K562 (cell line): ENCODE results near the gene GPALPP1. TPM values are rescaled to one million over a fixed set of nuclear protein-coding genes. Genes with fewer than 3 reads are reported as not detected.

Source experiments
- ATAC-seq: fragments of 200-7000 bp; cut with Tn5 transposase; 3 replicates; pipeline ENCODE4 v1.9.1; 2020; ENCODE audit warnings: moderate library complexity
- BruUV-seq: library from RNA; stranded (reverse); fragments of 400-500 nt; replicated peaks from 2 replicates; lab custom pipeline; 2021; lab: Mats Ljungman, UMichigan
- CTCF ChIA-PET: fragments of 300-600 bp; formaldehyde crosslinking; extraction: SDS; loops from one replicate; lab custom pipeline; 2021; ENCODE audit warnings: low intra/inter-chr PET ratio; lab: Yijun Ruan, JAX
- POLR2A ChIA-PET: fragments of 300-600, 350-650 bp; sonication (Branson Sonifier 250); formaldehyde crosslinking; extraction: SDS; loops from one replicate; lab custom pipeline; 2021; ENCODE audit warnings: antibody characterized with exemption, inconsistent platforms; lab: Yijun Ruan, JAX
- DNase-seq, 4 experiments: peaks; one replicate each; pipeline versions ENCODE4 v3.0.0 to v3.0.0-alpha.2; 2011 to 2018; ENCODE audit warnings: low spot score in 3 of 4, mixed read lengths in 3 of 4; ENCODE audit errors: extremely low read depth in 1 of 4
- FAIRE-seq: peaks from 2 replicates; lab custom pipeline; 2011; peaks lifted over from hg19 to GRCh38; lab: Jason Lieb, UNC
- H2AFZ ChIP-seq: 2 replicates; pipeline ENCODE4 v1.6.0; 2011; ENCODE audit warnings: low read depth, low read length, control low read depth, inconsistent platforms
- H3K27ac ChIP-seq: fragments of 200-600 bp; 3 replicates; pipeline ENCODE4 v1.8.0; 2011; ENCODE audit warnings: low read depth, mild to moderate bottlenecking, control low read depth, inconsistent platforms, low read length, moderate library complexity, mixed read lengths; ENCODE audit errors: extremely low read depth
- H3K27me3 ChIP-seq, 2 experiments: fragments of 300-600 bp in 1 of 2; 2 replicates in 1 of 2; 3 replicates in 1 of 2; pipeline versions ENCODE4 v1.6.0 to v1.8.0; 2011; ENCODE audit warnings: inconsistent platforms in 2 of 2, low read length in 2 of 2, mild to moderate bottlenecking in 1 of 2, mixed read lengths in 1 of 2, moderate library complexity in 1 of 2; ENCODE audit not compliant: control insufficient read depth in 2 of 2, insufficient read depth in 2 of 2
- H3K36me3 ChIP-seq: fragments of 300-600 bp; 3 replicates; pipeline ENCODE4 v1.8.0; 2011; ENCODE audit warnings: mild to moderate bottlenecking, low read length, inconsistent platforms; ENCODE audit not compliant: control insufficient read depth, insufficient read depth
- H3K4me1 ChIP-seq, 2 experiments: fragments of 200-600 bp in 1 of 2; replicated peaks in 1 of 2; 2 replicates in 1 of 2; 3 replicates in 1 of 2; pipeline versions ENCODE4 v1.5.1 to v1.8.0; 2011; ENCODE audit warnings: inconsistent platforms in 2 of 2, low read length in 2 of 2, mild to moderate bottlenecking in 1 of 2, mixed read lengths in 1 of 2, moderate library complexity in 1 of 2; ENCODE audit not compliant: control insufficient read depth in 2 of 2, insufficient read depth in 2 of 2
- H3K4me2 ChIP-seq: 2 replicates; pipeline ENCODE4 v1.6.1; 2011; ENCODE audit warnings: low read length, control low read depth, inconsistent platforms, mixed read lengths; ENCODE audit not compliant: insufficient read depth
- H3K4me3 ChIP-seq: fragments of 200-600 bp; sonication (generic), shearing (Covaris generic); 2 replicates; pipeline ENCODE4 v1.5.1; 2016; ENCODE audit warnings: control low read depth, inconsistent platforms
- H3K79me2 ChIP-seq: fragments of 200-600 bp; 3 replicates; pipeline ENCODE4 v1.8.0; 2011; ENCODE audit warnings: low read length, inconsistent platforms; ENCODE audit not compliant: control insufficient read depth, insufficient read depth
- H3K9ac ChIP-seq, 2 experiments: 2 replicates each; pipeline versions ENCODE4 v1.6.0 to v1.6.1; 2011; ENCODE audit warnings: low read depth in 2 of 2, low read length in 2 of 2, control low read depth in 1 of 2, inconsistent platforms in 1 of 2, mild to moderate bottlenecking in 1 of 2, mixed read lengths in 1 of 2; ENCODE audit not compliant: insufficient read depth in 1 of 2
- H3K9me1 ChIP-seq: one replicate; pipeline ENCODE4 v1.6.0; 2011; ENCODE audit warnings: inconsistent platforms, mild to moderate bottlenecking, low read length, moderate library complexity; ENCODE audit not compliant: control insufficient read depth, insufficient read depth
- H3K9me3 ChIP-seq: replicated peaks from 2 replicates; pipeline ENCODE4 v1.5.1; 2011; ENCODE audit warnings: low read depth, low read length, inconsistent platforms; ENCODE audit not compliant: control insufficient read depth, insufficient read depth
- H4K20me1 ChIP-seq: replicated peaks from 2 replicates; pipeline ENCODE4 v1.6.1; 2011; ENCODE audit warnings: low read length, inconsistent platforms, mixed read lengths; ENCODE audit not compliant: control insufficient read depth, insufficient read depth
- CREBBP ChIP-seq: IDR thresholded peaks from one replicate; pipeline ENCODE4 v1.6.1; 2012; ENCODE audit warnings: low read depth, mild to moderate bottlenecking, control low read depth, inconsistent platforms, low read length
- GTF2A2 ChIP-seq: IDR thresholded peaks from 2 replicates; pipeline ENCODE4 v1.6.1; 2016; ENCODE audit warnings: mild to moderate bottlenecking, missing genetic modification characterization, missing compliant biosample characterization
- RBM14 ChIP-seq: fragments of 200-400 bp; formaldehyde crosslinking; IDR thresholded peaks from 2 replicates; pipeline ENCODE4 v1.6.1; 2018; ENCODE audit warnings: low read depth, mild to moderate bottlenecking, low read length, moderate library complexity, borderline replicate concordance; ENCODE audit not compliant: insufficient read depth
- SRSF7 ChIP-seq: fragments of 200-400 bp; formaldehyde crosslinking; optimal IDR thresholded peaks from 2 replicates; pipeline ENCODE3; 2017; ENCODE audit warnings: mild to moderate bottlenecking, low read depth, low read length
- STAT5A ChIP-seq: IDR thresholded peaks from 2 replicates; pipeline ENCODE4 v1.6.1; 2012; ENCODE audit warnings: low read length, inconsistent platforms, borderline replicate concordance
- TCF7L2 ChIP-seq: fragments of 150-350 bp; IDR thresholded peaks from 2 replicates; pipeline ENCODE4 v1.6.1; 2016; ENCODE audit warnings: low read depth, mild to moderate bottlenecking, low read length, moderate library complexity
- ZNF75A ChIP-seq: fragments of 450-650 bp; formaldehyde crosslinking; IDR thresholded peaks from 2 replicates; pipeline ENCODE4 v1.4.0; 2020; ENCODE audit warnings: mild to moderate bottlenecking
- WGBS: fragments of 100-300 bp; shearing (Covaris generic); methylation state at CpG from one replicate; pipeline ENCODE4 v1.1.6; 2016; ENCODE audit warnings: low coverage, mixed read lengths; ENCODE audit not compliant: insufficient coverage; ENCODE audit errors: missing lambda C conversion rate; 5-methylcytosine and 5-hydroxymethylcytosine counted together
- in situ Hi-C: fragments of 300-500 bp; cut with MboI; formaldehyde crosslinking; loops from 4 replicates; pipeline ENCODE4 v1.15.0; 2018; ENCODE audit warnings: inconsistent platforms, mixed read lengths
- intact Hi-C: fragments of 100-400 bp; cut with micrococcal nuclease; formaldehyde crosslinking; loops from 2 replicates; pipeline ENCODE4 v1.14.2; 2022
- polyA plus RNA-seq, 8 experiments: library from polyadenylated mRNA; depleted of rRNA in 4 of 8; stranded (reverse) in 5 of 8; unstranded in 3 of 8; fragments of >200 nt; fragmentation: Nextera tagmentation in 2 of 8; fragmentation: Illumina TruSeq in 1 of 8; extraction: Ambion mirVana in 2 of 8; extraction: Trizol in 1 of 8; gene quantifications; 2 replicates each; pipeline versions ENCODE4 v1.2.1 to v1.2.3, GENCODE V29; 2011 to 2014; ENCODE audit warnings: inconsistent platforms in 1 of 8, missing spikeins in 1 of 8
- total RNA-seq, 7 experiments: library from RNA; depleted of rRNA in 6 of 7; stranded (reverse); fragments of >200 nt in 6 of 7; fragmentation: Illumina TruSeq in 2 of 7; extraction: Trizol in 2 of 7; gene quantifications; 2 replicates each; pipeline versions ENCODE4 v1.2.1 to v1.2.3, GENCODE V29; 2011 to 2021; ENCODE audit warnings: low replicate concordance in 1 of 7
- TF ChIP-seq, protein P1 (sequence below): sonication (generic); formaldehyde crosslinking; IDR thresholded peaks from 2 replicates; pipeline ENCODE4 v1.8.0; 2023; ENCODE audit warnings: missing genetic modification reagents, mild to moderate bottlenecking, borderline replicate concordance
- TF ChIP-seq, protein P2 (sequence below): fragments of 450-650 bp; formaldehyde crosslinking; IDR thresholded peaks from 2 replicates; pipeline ENCODE4 v1.4.0; 2020; ENCODE audit warnings: mild to moderate bottlenecking, moderate library complexity
- TF ChIP-seq, protein P3 (sequence below): fragments of 450-650 bp; IDR thresholded peaks from 2 replicates; pipeline ENCODE4 v1.6.1; 2014; ENCODE audit warnings: low read depth, mild to moderate bottlenecking, moderate library complexity, borderline replicate concordance
- TF ChIP-seq, protein P4 (sequence below): sonication (generic); IDR thresholded peaks from 2 replicates; pipeline ENCODE4 v1.6.1; 2016

GPALPP1 gene
- total and polyA plus RNA-seq, 9 of the 15 experiments (the other 6 are each of a cell fraction or from before 2014, with no cell fraction given) = 8.1 to 22.3 (median 18.5) TPM

DNA sequence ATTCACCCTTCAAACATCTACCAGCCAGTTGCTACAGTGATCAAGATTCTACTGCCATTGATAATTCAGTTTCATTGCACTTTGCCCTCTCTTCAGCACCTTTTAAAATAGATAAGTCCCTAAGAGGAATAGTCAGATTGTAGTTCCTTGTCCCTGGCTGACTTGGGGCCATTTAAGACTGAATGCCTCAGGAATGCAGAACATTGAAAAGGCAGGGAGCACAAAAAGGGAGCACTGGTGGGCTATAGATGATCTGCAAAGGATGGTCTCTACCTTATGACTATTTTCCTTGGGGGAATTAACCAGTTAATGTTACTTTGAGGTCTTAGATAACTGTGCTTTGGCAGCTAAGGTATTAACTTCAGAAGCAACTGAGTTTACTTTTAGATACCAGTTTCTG lies 46.9 kb downstream of the GPALPP1 start (continued):
- TF ChIP-seq, protein P1, sequence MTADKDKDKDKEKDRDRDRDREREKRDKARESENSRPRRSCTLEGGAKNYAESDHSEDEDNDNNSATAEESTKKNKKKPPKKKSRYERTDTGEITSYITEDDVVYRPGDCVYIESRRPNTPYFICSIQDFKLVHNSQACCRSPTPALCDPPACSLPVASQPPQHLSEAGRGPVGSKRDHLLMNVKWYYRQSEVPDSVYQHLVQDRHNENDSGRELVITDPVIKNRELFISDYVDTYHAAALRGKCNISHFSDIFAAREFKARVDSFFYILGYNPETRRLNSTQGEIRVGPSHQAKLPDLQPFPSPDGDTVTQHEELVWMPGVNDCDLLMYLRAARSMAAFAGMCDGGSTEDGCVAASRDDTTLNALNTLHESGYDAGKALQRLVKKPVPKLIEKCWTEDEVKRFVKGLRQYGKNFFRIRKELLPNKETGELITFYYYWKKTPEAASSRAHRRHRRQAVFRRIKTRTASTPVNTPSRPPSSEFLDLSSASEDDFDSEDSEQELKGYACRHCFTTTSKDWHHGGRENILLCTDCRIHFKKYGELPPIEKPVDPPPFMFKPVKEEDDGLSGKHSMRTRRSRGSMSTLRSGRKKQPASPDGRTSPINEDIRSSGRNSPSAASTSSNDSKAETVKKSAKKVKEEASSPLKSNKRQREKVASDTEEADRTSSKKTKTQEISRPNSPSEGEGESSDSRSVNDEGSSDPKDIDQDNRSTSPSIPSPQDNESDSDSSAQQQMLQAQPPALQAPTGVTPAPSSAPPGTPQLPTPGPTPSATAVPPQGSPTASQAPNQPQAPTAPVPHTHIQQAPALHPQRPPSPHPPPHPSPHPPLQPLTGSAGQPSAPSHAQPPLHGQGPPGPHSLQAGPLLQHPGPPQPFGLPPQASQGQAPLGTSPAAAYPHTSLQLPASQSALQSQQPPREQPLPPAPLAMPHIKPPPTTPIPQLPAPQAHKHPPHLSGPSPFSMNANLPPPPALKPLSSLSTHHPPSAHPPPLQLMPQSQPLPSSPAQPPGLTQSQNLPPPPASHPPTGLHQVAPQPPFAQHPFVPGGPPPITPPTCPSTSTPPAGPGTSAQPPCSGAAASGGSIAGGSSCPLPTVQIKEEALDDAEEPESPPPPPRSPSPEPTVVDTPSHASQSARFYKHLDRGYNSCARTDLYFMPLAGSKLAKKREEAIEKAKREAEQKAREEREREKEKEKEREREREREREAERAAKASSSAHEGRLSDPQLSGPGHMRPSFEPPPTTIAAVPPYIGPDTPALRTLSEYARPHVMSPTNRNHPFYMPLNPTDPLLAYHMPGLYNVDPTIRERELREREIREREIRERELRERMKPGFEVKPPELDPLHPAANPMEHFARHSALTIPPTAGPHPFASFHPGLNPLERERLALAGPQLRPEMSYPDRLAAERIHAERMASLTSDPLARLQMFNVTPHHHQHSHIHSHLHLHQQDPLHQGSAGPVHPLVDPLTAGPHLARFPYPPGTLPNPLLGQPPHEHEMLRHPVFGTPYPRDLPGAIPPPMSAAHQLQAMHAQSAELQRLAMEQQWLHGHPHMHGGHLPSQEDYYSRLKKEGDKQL (CRISPR knock-in tag) = no peak
- TF ChIP-seq GTF2A2 (tag) = no peak

DNA sequence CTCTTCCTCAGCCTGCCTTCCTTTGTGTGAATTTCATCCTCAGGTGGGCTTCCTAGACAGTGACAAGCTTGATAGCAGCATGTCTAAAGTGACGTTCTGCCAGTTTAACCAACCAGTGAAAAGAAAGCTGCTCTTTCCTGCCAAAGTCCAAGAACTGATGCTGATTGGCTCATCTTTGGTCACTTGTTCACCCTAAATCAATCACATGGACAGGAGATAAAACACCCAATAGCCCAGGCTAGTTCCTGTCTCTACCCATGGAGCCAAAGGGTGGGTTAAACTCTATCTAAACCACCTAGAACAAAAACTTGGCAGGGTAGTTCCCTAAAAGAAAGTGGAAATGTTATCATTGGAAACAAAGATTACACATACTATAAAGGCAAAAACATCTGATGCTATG lies 50.8 kb downstream of the GPALPP1 start:
- no peaks in the 10 kb centered on the region for H3K9me3 ChIP-seq
- no peaks in the 10 kb centered on the region for H4K20me1 ChIP-seq
- H3K27ac ChIP-seq = no peak overlapping the region
- BruUV-seq = no TSS peak
- no peaks in the 10 kb centered on the region for H3K27me3 ChIP-seq
- H3K4me2 ChIP-seq = no peak overlapping the region
- H2AFZ ChIP-seq = no peak overlapping the region
- POLR2A ChIA-PET = no interaction called here
- peaks cover 0 to 4% of the 10 kb centered on the region in 2 experiments; a peak in 2 of 5 replicates for H3K4me1 ChIP-seq
- no peaks in the 10 kb centered on the region for H3K36me3 ChIP-seq
- H3K4me3 ChIP-seq = no peak overlapping the region
- no peaks in the 10 kb centered on the region for H3K79me2 ChIP-seq
- WGBS = 17% methylated on average over 1 of the region's 1 CpG
- intact Hi-C loops (no loop called here), in situ Hi-C loops (no loop called here)
- CTCF ChIA-PET = no interaction called here
- ATAC-seq (no peak), DNase-seq (no peak), FAIRE-seq (no peak)
- H3K9me1 ChIP-seq = no peaks in the 10 kb centered on the region
- H3K9ac ChIP-seq = no peak overlapping the region
- TF ChIP-seq, protein P2, sequence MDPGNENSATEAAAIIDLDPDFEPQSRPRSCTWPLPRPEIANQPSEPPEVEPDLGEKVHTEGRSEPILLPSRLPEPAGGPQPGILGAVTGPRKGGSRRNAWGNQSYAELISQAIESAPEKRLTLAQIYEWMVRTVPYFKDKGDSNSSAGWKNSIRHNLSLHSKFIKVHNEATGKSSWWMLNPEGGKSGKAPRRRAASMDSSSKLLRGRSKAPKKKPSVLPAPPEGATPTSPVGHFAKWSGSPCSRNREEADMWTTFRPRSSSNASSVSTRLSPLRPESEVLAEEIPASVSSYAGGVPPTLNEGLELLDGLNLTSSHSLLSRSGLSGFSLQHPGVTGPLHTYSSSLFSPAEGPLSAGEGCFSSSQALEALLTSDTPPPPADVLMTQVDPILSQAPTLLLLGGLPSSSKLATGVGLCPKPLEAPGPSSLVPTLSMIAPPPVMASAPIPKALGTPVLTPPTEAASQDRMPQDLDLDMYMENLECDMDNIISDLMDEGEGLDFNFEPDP = no peak
- no peak for TF ChIP-seq CREBBP
- TF ChIP-seq, protein P3, sequence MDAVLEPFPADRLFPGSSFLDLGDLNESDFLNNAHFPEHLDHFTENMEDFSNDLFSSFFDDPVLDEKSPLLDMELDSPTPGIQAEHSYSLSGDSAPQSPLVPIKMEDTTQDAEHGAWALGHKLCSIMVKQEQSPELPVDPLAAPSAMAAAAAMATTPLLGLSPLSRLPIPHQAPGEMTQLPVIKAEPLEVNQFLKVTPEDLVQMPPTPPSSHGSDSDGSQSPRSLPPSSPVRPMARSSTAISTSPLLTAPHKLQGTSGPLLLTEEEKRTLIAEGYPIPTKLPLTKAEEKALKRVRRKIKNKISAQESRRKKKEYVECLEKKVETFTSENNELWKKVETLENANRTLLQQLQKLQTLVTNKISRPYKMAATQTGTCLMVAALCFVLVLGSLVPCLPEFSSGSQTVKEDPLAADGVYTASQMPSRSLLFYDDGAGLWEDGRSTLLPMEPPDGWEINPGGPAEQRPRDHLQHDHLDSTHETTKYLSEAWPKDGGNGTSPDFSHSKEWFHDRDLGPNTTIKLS = no peak
- no peak for TF ChIP-seq TCF7L2
- no peak for TF ChIP-seq RBM14
- TF ChIP-seq STAT5A = no peak
- no peak for TF ChIP-seq ZNF75A (CRISPR knock-in tag)
- TF ChIP-seq, protein P4, sequence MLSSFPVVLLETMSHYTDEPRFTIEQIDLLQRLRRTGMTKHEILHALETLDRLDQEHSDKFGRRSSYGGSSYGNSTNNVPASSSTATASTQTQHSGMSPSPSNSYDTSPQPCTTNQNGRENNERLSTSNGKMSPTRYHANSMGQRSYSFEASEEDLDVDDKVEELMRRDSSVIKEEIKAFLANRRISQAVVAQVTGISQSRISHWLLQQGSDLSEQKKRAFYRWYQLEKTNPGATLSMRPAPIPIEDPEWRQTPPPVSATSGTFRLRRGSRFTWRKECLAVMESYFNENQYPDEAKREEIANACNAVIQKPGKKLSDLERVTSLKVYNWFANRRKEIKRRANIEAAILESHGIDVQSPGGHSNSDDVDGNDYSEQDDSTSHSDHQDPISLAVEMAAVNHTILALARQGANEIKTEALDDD = 0 out of 2 replicates have a peak, but pooled peaks have one; percentile 42
- no peak for TF ChIP-seq SRSF7
